HEK293 (cell line): Measurements from ENCODE around the gene MECP2.

ENCODE experiments used
- CTCF ChIP-seq: fragments of 450-650 bp; formaldehyde crosslinking; IDR thresholded peaks from 2 replicates; pipeline ENCODE4 v1.5.1; 2016; ENCODE audit warnings: missing biosample characterization, missing genetic modification characterization
- MYNN ChIP-seq: fragments of 450-650 bp; formaldehyde crosslinking; IDR thresholded peaks from 2 replicates; pipeline ENCODE4 v1.5.1; 2016; ENCODE audit warnings: missing biosample characterization, missing genetic modification characterization, borderline replicate concordance
- REST ChIP-seq: fragments of 450-650 bp; formaldehyde crosslinking; IDR thresholded peaks from 2 replicates; pipeline ENCODE4 v1.5.1; 2016; ENCODE audit warnings: missing biosample characterization, missing genetic modification characterization
- SP2 ChIP-seq: fragments of 450-650 bp; formaldehyde crosslinking; IDR thresholded peaks from 2 replicates; pipeline ENCODE4 v1.5.1; 2016; ENCODE audit warnings: missing biosample characterization, missing genetic modification characterization
- YY2 ChIP-seq: fragments of 450-650 bp; formaldehyde crosslinking; IDR thresholded peaks from 2 replicates; pipeline ENCODE4 v1.5.1; 2016; ENCODE audit warnings: missing biosample characterization, missing genetic modification characterization
- ZFP37 ChIP-seq: fragments of 450-650 bp; formaldehyde crosslinking; IDR thresholded peaks from 2 replicates; pipeline ENCODE4 v1.5.1; 2016; ENCODE audit warnings: missing biosample characterization, missing genetic modification characterization
- ZNF24 ChIP-seq: fragments of 450-650 bp; formaldehyde crosslinking; IDR thresholded peaks from 2 replicates; pipeline ENCODE4 v1.5.1; 2016; ENCODE audit warnings: missing biosample characterization, missing genetic modification characterization
- ZNF394 ChIP-seq: fragments of 450-650 bp; formaldehyde crosslinking; IDR thresholded peaks from 2 replicates; pipeline ENCODE4 v1.5.1; 2016; ENCODE audit warnings: missing biosample characterization, missing genetic modification characterization, mild to moderate bottlenecking, moderate library complexity, borderline replicate concordance
- ZNF629 ChIP-seq: fragments of 450-650 bp; formaldehyde crosslinking; IDR thresholded peaks from 2 replicates; pipeline ENCODE4 v1.5.1; 2017; ENCODE audit warnings: missing biosample characterization, missing genetic modification characterization
- ZNF658 ChIP-seq: fragments of 450-650 bp; formaldehyde crosslinking; IDR thresholded peaks from 2 replicates; pipeline ENCODE4; 2016; ENCODE audit warnings: missing biosample characterization, missing genetic modification characterization
- ZSCAN30 ChIP-seq: fragments of 450-650 bp; IDR thresholded peaks from 2 replicates; pipeline ENCODE4 v1.5.1; 2018; ENCODE audit warnings: missing biosample characterization, mild to moderate bottlenecking, missing genetic modification characterization, moderate library complexity

GRCh38 chrX:153989973-153990655, 107.4 kb downstream of the MECP2 start:
- no peak for TF ChIP-seq CTCF (tag by site-specific recombination)
- no peak for TF ChIP-seq REST (tag by site-specific recombination)
- TF ChIP-seq ZNF24 (tag by site-specific recombination) = no peak
- no peak for TF ChIP-seq ZSCAN30 (tag by site-specific recombination)
- TF ChIP-seq ZNF658 (tag by site-specific recombination) = no peak
- TF ChIP-seq ZNF629 (tag by site-specific recombination) = no peak
- TF ChIP-seq SP2 (tag by site-specific recombination) = no peak
- TF ChIP-seq YY2 = no peak
- TF ChIP-seq ZNF394 (tag by site-specific recombination) = no peak
- TF ChIP-seq MYNN = no peak
- no peak for TF ChIP-seq ZFP37 (tag by site-specific recombination)
